HepG2 (cell line): ENCODE data around the gene TMEM232. TPM values are rescaled to one million over a fixed set of nuclear protein-coding genes. Genes with fewer than 3 reads are reported as not detected.

Source experiments
- ATAC-seq: fragments of 200-7000 bp; cut with Tn5 transposase; 3 replicates; pipeline ENCODE4 v1.9.1; 2020; ENCODE audit warnings: mild to moderate bottlenecking, moderate library complexity
- BruUV-seq: library from RNA; stranded (reverse); fragments of 400-500 nt; replicated peaks from 2 replicates; lab custom pipeline; 2021; lab: Mats Ljungman, UMichigan
- CTCF ChIA-PET: fragments of 300-600 bp; formaldehyde crosslinking; extraction: SDS; loops from one replicate; lab custom pipeline; 2021; ENCODE audit warnings: low total read pairs, inconsistent platforms, low intra/inter-chr PET ratio; lab: Yijun Ruan, JAX
- POLR2A ChIA-PET: fragments of 350-600 bp; sonication (Branson Sonifier 250); formaldehyde crosslinking; loops from one replicate; lab custom pipeline; 2020; ENCODE audit warnings: antibody characterized with exemption, inconsistent platforms; lab: Yijun Ruan, JAX
- DNase-seq: peaks from one replicate; pipeline ENCODE4 v3.0.0-alpha.2; 2015; ENCODE audit warnings: low spot score
- FAIRE-seq: peaks from 3 replicates; lab custom pipeline; 2011; peaks lifted over from hg19 to GRCh38; lab: Jason Lieb, UNC
- H2AFZ ChIP-seq: one replicate; pipeline ENCODE4 v1.6.1; 2011; ENCODE audit warnings: low read length, inconsistent platforms
- H3K27ac ChIP-seq: fragments of 300-600 bp; 3 replicates; pipeline ENCODE4 v1.8.0; 2011; ENCODE audit warnings: mixed run types, mild to moderate bottlenecking, mixed read lengths, low read length, inconsistent platforms; ENCODE audit not compliant: insufficient read depth; ENCODE audit errors: extremely low read length
- H3K27me3 ChIP-seq, 2 experiments: fragments of 200-600 bp in 1 of 2; 2 replicates in 1 of 2; 3 replicates in 1 of 2; pipeline versions ENCODE4 v1.6.0 to v1.8.0; 2011; ENCODE audit warnings: low read length in 2 of 2, mild to moderate bottlenecking in 2 of 2, moderate library complexity in 2 of 2, inconsistent platforms in 1 of 2; ENCODE audit not compliant: insufficient read depth in 2 of 2, control insufficient read depth in 1 of 2
- H3K36me3 ChIP-seq, 2 experiments: fragments of 200-600 bp in 1 of 2; replicated peaks in 1 of 2; 2 replicates in 1 of 2; 3 replicates in 1 of 2; pipeline versions ENCODE4 v1.5.1 to v1.8.0; 2011; ENCODE audit warnings: low read length in 2 of 2, inconsistent platforms in 1 of 2; ENCODE audit not compliant: insufficient read depth in 2 of 2, control insufficient read depth in 1 of 2
- H3K4me1 ChIP-seq: 2 replicates; pipeline ENCODE4 v1.5.1; 2012; ENCODE audit warnings: low read length, inconsistent platforms; ENCODE audit not compliant: insufficient read depth
- H3K4me2 ChIP-seq: 2 replicates; pipeline ENCODE4 v1.6.0; 2011; ENCODE audit warnings: low read depth, low read length, inconsistent platforms
- H3K4me3 ChIP-seq, 3 experiments: fragments of 200-600 bp in 1 of 3; sonication (generic), shearing (Covaris generic) in 1 of 3; replicated peaks in 1 of 3; 2 replicates each; pipeline ENCODE4 v1.5.1; 2011 to 2016; ENCODE audit warnings: low read length in 3 of 3, inconsistent platforms in 2 of 3, low read depth in 2 of 3, mild to moderate bottlenecking in 2 of 3, control low read depth in 1 of 3, mixed read lengths in 1 of 3; ENCODE audit not compliant: insufficient read depth in 1 of 3
- H3K79me2 ChIP-seq: one replicate; pipeline ENCODE4 v1.6.1; 2011; ENCODE audit warnings: low read length, inconsistent platforms; ENCODE audit not compliant: insufficient read depth
- H3K9ac ChIP-seq: 2 replicates; pipeline ENCODE4 v1.6.0; 2011; ENCODE audit warnings: mild to moderate bottlenecking, low read depth, low read length, inconsistent platforms; ENCODE audit not compliant: insufficient read depth
- H3K9me3 ChIP-seq: 2 replicates; pipeline ENCODE4 v1.5.1; 2012; ENCODE audit warnings: mild to moderate bottlenecking, low read length
- H4K20me1 ChIP-seq: 2 replicates; pipeline ENCODE4 v1.6.0; 2011; ENCODE audit warnings: inconsistent platforms, mild to moderate bottlenecking, low read length, moderate library complexity; ENCODE audit not compliant: insufficient read depth
- ARNT ChIP-seq: fragments of 450-650 bp; IDR thresholded peaks from 2 replicates; pipeline ENCODE4 v1.6.1; 2017
- EHMT2 ChIP-seq: fragments of 200-600 bp; sonication (generic); IDR thresholded peaks from 2 replicates; pipeline ENCODE4 v1.7.0; 2017; ENCODE audit warnings: antibody characterized with exemption, low read depth, low read length, borderline replicate concordance
- PHF21A ChIP-seq: sonication (generic); formaldehyde crosslinking; IDR thresholded peaks from 2 replicates; pipeline ENCODE4 v1.5.0; 2020; ENCODE audit warnings: mild to moderate bottlenecking, missing genetic modification reagents
- PTBP1 ChIP-seq: fragments of 200-400 bp; formaldehyde crosslinking; IDR thresholded peaks from 2 replicates; pipeline ENCODE4 v1.6.1; 2018; ENCODE audit warnings: low read length, low read depth; ENCODE audit not compliant: poor library complexity, severe bottlenecking
- RFX5 ChIP-seq: IDR thresholded peaks from 2 replicates; pipeline ENCODE4 v1.6.1; 2011; ENCODE audit warnings: low read depth, low read length, improper control_type of control experiment
- SALL2 ChIP-seq: sonication (generic); formaldehyde crosslinking; IDR thresholded peaks from 2 replicates; pipeline ENCODE4 v1.8.1; 2023; ENCODE audit warnings: mild to moderate bottlenecking, missing genetic modification reagents, inconsistent platforms
- ZFP82 ChIP-seq: sonication (generic); formaldehyde crosslinking; IDR thresholded peaks from 2 replicates; pipeline ENCODE4 v1.5.1; 2020; ENCODE audit warnings: mild to moderate bottlenecking, missing genetic modification reagents, borderline replicate concordance
- ZNF737 ChIP-seq: sonication (generic); formaldehyde crosslinking; IDR thresholded peaks from 2 replicates; pipeline ENCODE4 v1.5.0; 2020; ENCODE audit warnings: missing genetic modification reagents, mild to moderate bottlenecking, borderline replicate concordance
- ZNF772 ChIP-seq: sonication (generic); formaldehyde crosslinking; IDR thresholded peaks from 2 replicates; pipeline ENCODE4 v1.5.0; 2020; ENCODE audit warnings: mild to moderate bottlenecking, missing genetic modification reagents
- WGBS: methylation state at CpG from one replicate; pipeline ENCODE4 v1.1.6; 2017; ENCODE audit warnings: low lambda C conversion rate; 5-methylcytosine and 5-hydroxymethylcytosine counted together
- in situ Hi-C: cut with HindIII; loops from 2 replicates; pipeline ENCODE4 v1.10.0; 2017; ENCODE audit warnings: low pct_unique_long_range_greater_than_20kb; ENCODE audit not compliant: extremely low pct_ligation_motif_present
- intact Hi-C: fragments of 100-400 bp; cut with micrococcal nuclease; formaldehyde crosslinking; loops from one replicate; pipeline ENCODE4 v1.10.0; 2022; ENCODE audit not compliant: unreplicated experiment
- polyA plus RNA-seq, 8 experiments: library from polyadenylated mRNA; depleted of rRNA in 3 of 8; stranded (reverse) in 7 of 8; unstranded in 1 of 8; fragments of >200 nt; fragmentation: Illumina TruSeq in 4 of 8; extraction: Trizol in 4 of 8; gene quantifications; 2 replicates each; pipeline versions ENCODE4 v1.2.1 to v1.2.3, GENCODE V29; 2011 to 2016; ENCODE audit warnings: low read depth in 4 of 8, missing spikeins in 1 of 8, mixed read lengths in 1 of 8; ENCODE audit not compliant: insufficient read depth in 1 of 8
- total RNA-seq, 5 experiments: library from RNA; depleted of rRNA; stranded (reverse); fragments of >200 nt; fragmentation: Illumina TruSeq; extraction: Trizol; gene quantifications; 2 replicates each; pipeline ENCODE4 v1.2.3, GENCODE V29; 2016; ENCODE audit warnings: low read depth in 1 of 5
- TF ChIP-seq, protein P1 (sequence below): sonication (generic); formaldehyde crosslinking; conservative IDR thresholded peaks from 2 replicates; pipeline ENCODE4 v1.8.0; 2022; ENCODE audit warnings: low read depth, missing genetic modification reagents

TMEM232 gene
- total and polyA plus RNA-seq, 2 of the 13 experiments (the other 11 are each of a cell fraction or from before 2014, with no cell fraction given), result 0.29 to 0.71 TPM

- in situ Hi-C loops, result no loop called here
- no peak for FAIRE-seq
- no peaks in the 10 kb centered on the region for H4K20me1 ChIP-seq
- WGBS, result 2% methylated on average over 4 of the region's 4 CpGs
- no peaks in the 10 kb centered on the region for H3K79me2 ChIP-seq
- no peak for TF ChIP-seq PHF21A
- TF ChIP-seq EHMT2, result no peak
- TF ChIP-seq ZFP82 (CRISPR knock-in tag), result no peak
- TF ChIP-seq SALL2 (CRISPR knock-in tag), result no peak
- no peak for TF ChIP-seq ZNF737 (CRISPR knock-in tag)
- no peak for TF ChIP-seq RFX5
- TF ChIP-seq PTBP1, result no peak
- TF ChIP-seq ZNF772 (CRISPR knock-in tag), result no peak
- no peak for TF ChIP-seq ARNT
- TF ChIP-seq, protein P1, sequence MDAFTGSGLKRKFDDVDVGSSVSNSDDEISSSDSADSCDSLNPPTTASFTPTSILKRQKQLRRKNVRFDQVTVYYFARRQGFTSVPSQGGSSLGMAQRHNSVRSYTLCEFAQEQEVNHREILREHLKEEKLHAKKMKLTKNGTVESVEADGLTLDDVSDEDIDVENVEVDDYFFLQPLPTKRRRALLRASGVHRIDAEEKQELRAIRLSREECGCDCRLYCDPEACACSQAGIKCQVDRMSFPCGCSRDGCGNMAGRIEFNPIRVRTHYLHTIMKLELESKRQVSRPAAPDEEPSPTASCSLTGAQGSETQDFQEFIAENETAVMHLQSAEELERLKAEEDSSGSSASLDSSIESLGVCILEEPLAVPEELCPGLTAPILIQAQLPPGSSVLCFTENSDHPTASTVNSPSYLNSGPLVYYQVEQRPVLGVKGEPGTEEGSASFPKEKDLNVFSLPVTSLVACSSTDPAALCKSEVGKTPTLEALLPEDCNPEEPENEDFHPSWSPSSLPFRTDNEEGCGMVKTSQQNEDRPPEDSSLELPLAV (CRISPR knock-in tag), result no peak
- TF ChIP-seq, all 625 proteins: peak for 0
- H3K4me3 ChIP-seq, result no peak overlapping the region
- intact Hi-C loops, result no loop called here
- H3K4me1 ChIP-seq, result no peaks in the 10 kb centered on the region
- ChIA-PET POLR2A (no interaction called here), CTCF (no interaction called here)
- H3K36me3 ChIP-seq, result no peaks in the 10 kb centered on the region
- DNase-seq (no peak), ATAC-seq (no peak)
- no peak overlapping the region for H2AFZ ChIP-seq
- H3K27ac ChIP-seq, result no peak overlapping the region
- no TSS peak for BruUV-seq
- no peak overlapping the region for H3K9ac ChIP-seq
- H3K4me2 ChIP-seq, result no peak overlapping the region
- H3K27me3 ChIP-seq, result no peaks in the 10 kb centered on the region
- no peaks in the 10 kb centered on the region for H3K9me3 ChIP-seq
Measured at GRCh38 chr5:110768138-110768860, 41.8 kb upstream of the TMEM232 start.
